GM06990 (cell line): ENCODE data around the gene RLN1.

ENCODE experiments used
- DNase-seq: peaks from one replicate; pipeline ENCODE4 v3.0.0-alpha.2; 2011; ENCODE audit not compliant: insufficient read length; ENCODE audit errors: extremely low read depth
- H3K27me3 ChIP-seq: replicated peaks from 2 replicates; pipeline ENCODE4 v1.6.0; 2011; ENCODE audit warnings: low read length; ENCODE audit not compliant: control insufficient read depth, insufficient read depth
- H3K36me3 ChIP-seq: 2 replicates; pipeline ENCODE4 v1.5.1; 2011; ENCODE audit warnings: low read length; ENCODE audit not compliant: control insufficient read depth, insufficient read depth
- H3K4me3 ChIP-seq: replicated peaks from 2 replicates; pipeline ENCODE4 v1.5.1; 2011; ENCODE audit warnings: low read depth, mild to moderate bottlenecking, control low read depth, low read length
- CTCF ChIP-seq: IDR thresholded peaks from 2 replicates; pipeline ENCODE4 v1.5.1; 2011; ENCODE audit warnings: low read length, control low read depth, mild to moderate bottlenecking, inconsistent platforms; ENCODE audit not compliant: insufficient read depth, poor library complexity, severe bottlenecking

RLN1 gene

GRCh38 chr9:5357431-5358105 lies 17.9 kb upstream of the RLN1 start:
- no peak for DNase-seq
- TF ChIP-seq CTCF, result no peak
- Histone ChIP-seq H3K27me3 (no peaks in the 10 kb centered on the region), H3K36me3 (no peaks in the 10 kb centered on the region), H3K4me3 (no peak overlapping the region)

- DNase-seq, result no peak
- no peak for TF ChIP-seq CTCF
- no peak overlapping the region for H3K4me3 ChIP-seq
Observed at GRCh38 chr9:5355817-5356216, 16.1 kb upstream of the RLN1 start.

GRCh38 chr9:5355226-5355625 lies 15.6 kb upstream of the RLN1 start:
- DNase-seq, result no peak
- no peaks in the 10 kb centered on the region for H3K36me3 ChIP-seq
- no peaks in the 10 kb centered on the region for H3K27me3 ChIP-seq
- TF ChIP-seq CTCF, result no peak
- H3K4me3 ChIP-seq, result no peak overlapping the region

More at GRCh38 chr9:5355817-5356216, 16.1 kb upstream of the RLN1 start:
- H3K27me3 ChIP-seq, result no peaks in the 10 kb centered on the region
- H3K36me3 ChIP-seq, result no peaks in the 10 kb centered on the region

GRCh38 chr9:5354184-5354583 lies 14.5 kb upstream of the RLN1 start:
- Histone ChIP-seq H3K4me3 (no peak overlapping the region), H3K36me3 (no peaks in the 10 kb centered on the region), H3K27me3 (no peaks in the 10 kb centered on the region)
- DNase-seq, result no peak
- no peak for TF ChIP-seq CTCF

GRCh38 chr9:5352637-5353248 lies 13.1 kb upstream of the RLN1 start:
- no peak for DNase-seq

More at GRCh38 chr9:5352637-5353248, 13.1 kb upstream of the RLN1 start:
- no peaks in the 10 kb centered on the region for H3K27me3 ChIP-seq
- no peak for TF ChIP-seq CTCF
- H3K4me3 ChIP-seq, result no peak overlapping the region
- H3K36me3 ChIP-seq, result no peaks in the 10 kb centered on the region
